Choroid plexus epithelial cell (primary cell): ENCODE measurements around the gene ZNF431.

Source experiments
- DNase-seq: peaks from one replicate; pipeline ENCODE4 v3.0.0-alpha.2; 2010; ENCODE audit warnings: low read depth
- H3K4me3 ChIP-seq: 2 replicates; pipeline ENCODE4 v1.5.1; 2011; ENCODE audit warnings: low read depth, mild to moderate bottlenecking, control low read depth, low read length, moderate library complexity
- TF ChIP-seq, protein P1 (sequence below): conservative IDR thresholded peaks from 2 replicates; pipeline ENCODE4 v1.5.1; 2011; ENCODE audit warnings: low read depth, mild to moderate bottlenecking, control low read depth, inconsistent platforms, low read length, moderate library complexity

ZNF431 gene

DNA sequence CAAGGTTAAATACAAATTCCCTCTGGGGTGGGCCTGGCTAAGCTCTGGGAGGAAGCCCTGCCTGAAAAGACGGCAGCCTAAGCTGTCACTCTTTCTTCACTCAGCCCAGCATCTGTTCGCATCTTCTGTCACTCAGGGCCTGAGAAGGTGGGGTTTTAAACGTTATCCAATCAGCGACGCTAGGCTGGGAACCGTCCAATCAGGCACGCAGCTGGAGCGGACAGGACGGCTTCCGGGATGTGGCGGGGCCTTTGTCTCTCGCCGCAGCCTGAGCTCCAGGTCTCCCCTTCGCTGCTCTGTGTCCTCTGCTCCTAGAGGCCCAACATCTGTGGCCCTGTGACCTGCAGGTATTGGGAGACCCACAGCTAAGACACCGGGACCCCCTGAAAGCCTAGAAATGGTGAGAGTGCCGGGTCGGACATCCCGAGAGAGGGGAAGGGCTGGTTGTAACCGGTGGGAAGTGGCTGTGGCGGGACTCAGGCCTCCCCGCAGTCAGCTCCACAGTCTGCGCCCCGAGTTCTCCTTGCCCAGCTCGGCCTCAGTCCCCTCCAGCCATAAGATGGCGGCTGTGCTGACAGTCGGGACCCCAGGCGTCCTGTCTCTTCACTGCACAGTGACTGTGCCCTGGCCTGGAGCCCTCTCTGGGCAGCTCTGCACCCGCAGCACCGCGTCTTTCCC lies at the start of gene ZNF431:
TSS of gene ZNF431 (plus strand) at position 254 of the 678 bp plus-strand sequence. CDS start at position 398, 144 bp downstream.
- TF ChIP-seq, protein P1, sequence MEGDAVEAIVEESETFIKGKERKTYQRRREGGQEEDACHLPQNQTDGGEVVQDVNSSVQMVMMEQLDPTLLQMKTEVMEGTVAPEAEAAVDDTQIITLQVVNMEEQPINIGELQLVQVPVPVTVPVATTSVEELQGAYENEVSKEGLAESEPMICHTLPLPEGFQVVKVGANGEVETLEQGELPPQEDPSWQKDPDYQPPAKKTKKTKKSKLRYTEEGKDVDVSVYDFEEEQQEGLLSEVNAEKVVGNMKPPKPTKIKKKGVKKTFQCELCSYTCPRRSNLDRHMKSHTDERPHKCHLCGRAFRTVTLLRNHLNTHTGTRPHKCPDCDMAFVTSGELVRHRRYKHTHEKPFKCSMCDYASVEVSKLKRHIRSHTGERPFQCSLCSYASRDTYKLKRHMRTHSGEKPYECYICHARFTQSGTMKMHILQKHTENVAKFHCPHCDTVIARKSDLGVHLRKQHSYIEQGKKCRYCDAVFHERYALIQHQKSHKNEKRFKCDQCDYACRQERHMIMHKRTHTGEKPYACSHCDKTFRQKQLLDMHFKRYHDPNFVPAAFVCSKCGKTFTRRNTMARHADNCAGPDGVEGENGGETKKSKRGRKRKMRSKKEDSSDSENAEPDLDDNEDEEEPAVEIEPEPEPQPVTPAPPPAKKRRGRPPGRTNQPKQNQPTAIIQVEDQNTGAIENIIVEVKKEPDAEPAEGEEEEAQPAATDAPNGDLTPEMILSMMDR: no peak
- peak within 1 kb of the TSS; percentile 58 for H3K4me3 ChIP-seq
- peak; percentile 96 for DNase-seq

- H3K4me3 ChIP-seq: no peak overlapping the region
- DNase-seq: peak; percentile 42
- TF ChIP-seq, protein P1: no peak
These were observed 49.7 kb upstream of the ZNF431 start for GRCh38 chr19:21092109-21092508.

DNA sequence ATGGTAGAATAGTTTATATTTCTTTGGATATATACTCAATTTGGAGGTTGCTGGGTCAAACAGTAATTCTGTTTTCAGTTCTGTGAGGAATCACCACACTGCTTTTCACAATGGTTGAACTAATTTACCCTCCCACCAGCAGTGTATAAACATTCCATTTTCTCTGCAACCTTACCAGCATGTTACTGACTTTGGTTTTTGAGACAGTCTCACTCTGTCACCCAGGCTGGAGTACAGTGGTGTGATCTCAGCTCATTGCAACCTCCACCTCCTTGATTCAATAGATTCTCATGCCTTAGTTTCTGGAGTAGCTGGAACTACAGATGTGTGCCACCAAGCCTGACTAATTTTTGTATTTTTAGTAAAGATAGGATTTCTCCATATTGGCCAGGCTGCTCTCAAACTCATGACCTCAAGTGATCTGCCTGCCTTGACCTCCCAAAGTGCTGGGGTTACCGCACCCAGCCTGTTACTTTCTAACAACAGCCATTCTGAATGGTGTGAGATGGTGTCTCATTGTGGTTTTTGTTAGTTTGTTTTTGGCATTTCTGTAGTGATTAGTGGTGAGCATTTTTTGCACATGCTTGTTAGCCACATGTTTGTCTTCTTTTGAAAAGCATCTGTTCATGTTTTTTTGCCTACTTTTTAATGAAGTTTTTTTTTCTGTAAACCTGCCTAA lies 47.4 kb upstream of the ZNF431 start:
- no peak for DNase-seq
- H3K4me3 ChIP-seq: no peak overlapping the region
- TF ChIP-seq, protein P1: no peak

DNA sequence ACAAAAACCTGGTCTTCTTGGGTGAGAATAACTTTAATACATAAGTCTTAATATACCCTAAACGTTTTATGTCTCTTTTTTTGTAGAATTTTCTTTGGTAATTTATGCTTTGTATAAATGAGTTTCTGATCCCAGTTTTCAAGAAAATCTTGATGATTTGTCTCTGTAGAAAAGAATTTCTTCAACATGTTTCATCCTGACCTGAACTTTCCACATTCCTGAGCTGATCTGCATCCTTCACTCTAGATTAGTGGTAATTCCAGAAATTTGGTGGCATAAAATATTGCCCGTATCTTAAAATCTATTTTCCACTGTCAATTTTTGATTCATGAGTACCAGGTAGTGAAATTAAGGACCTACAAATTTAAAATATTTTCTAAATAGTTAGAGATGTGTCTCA lies 43.5 kb upstream of the ZNF431 start:
- TF ChIP-seq, protein P1: no peak
- no peak overlapping the region for H3K4me3 ChIP-seq
- DNase-seq: no peak

DNA sequence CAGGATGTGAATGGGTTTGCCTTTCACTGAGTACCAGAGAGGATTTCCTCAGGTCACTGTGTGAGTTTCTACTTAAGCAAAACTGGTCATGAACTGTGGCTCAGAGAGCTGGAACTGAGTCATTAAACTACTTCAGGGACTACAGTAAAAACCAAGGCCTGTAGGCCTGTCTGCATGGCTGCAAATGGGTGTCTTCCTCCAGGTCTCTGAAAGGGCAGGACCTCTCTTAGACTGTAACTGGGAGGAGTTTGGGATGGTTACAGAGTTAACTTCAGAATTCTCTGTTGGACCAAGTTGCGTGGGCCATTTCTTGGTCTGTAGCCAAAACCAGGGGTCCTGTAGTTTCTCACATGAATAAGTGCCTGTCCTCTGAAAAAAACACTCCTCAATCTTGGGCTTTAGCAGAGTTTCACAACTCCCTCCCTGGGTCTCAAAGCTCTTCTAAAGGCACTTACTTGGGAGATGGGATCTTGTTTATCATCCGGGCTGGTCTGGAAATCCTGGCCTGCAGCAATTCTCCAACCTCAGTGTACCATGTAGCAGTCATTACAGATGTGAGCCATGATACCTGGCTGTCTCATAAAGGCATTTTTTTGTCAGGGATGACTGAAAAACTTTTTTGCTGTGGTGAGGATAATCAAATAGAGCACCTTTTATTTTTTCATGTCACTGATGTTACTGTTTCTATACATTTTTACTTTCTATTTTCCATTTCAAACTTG lies 40.2 kb upstream of the ZNF431 start:
- H3K4me3 ChIP-seq: no peak overlapping the region
- TF ChIP-seq, protein P1: no peak
- peak; percentile 24 for DNase-seq

- peak; percentile 53 for DNase-seq
- TF ChIP-seq, protein P1: no peak
- no peak overlapping the region for H3K4me3 ChIP-seq
These were observed 32.7 kb upstream of the ZNF431 start for GRCh38 chr19:21109116-21109515.
